HG02571 (cell line): ENCODE measurements around the gene SIL1.
"Not testable (repeated sequence)": the region's sequence is repeated elsewhere in the genome, so short reads cannot be mapped to it uniquely, and the experiment has no call there.

ENCODE experiments used
- ATAC-seq: cut with Tn5 transposase; IDR thresholded peaks from one replicate; pipeline ENCODE4 v1.9.1; 2021; ENCODE audit warnings: mild to moderate bottlenecking, moderate library complexity; ENCODE audit not compliant: unreplicated experiment

SIL1 gene

GRCh38 chr5:139205124-139205523 lies 7.0 kb upstream of the SIL1 start:
- no peak for ATAC-seq

DNA sequence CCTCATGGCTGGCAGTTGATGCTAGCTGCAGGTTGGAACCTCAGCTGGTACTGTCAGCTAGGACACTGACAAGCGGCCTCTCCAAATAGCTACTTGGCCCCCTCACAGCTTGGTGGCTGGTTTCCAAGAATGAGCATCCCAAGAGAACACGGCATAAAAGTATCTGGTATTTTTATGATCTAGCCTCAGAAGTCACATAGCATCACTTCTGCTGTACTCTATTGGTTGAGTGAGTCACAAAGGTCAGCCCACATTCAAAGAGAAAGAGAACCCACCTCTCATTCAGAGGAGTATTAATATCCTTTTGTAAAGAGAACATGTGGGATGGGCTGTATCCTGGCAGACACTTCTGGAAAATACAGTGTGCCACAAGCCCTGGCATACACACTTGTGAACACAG lies 6.0 kb upstream of the SIL1 start:
- no peak for ATAC-seq

GRCh38 chr5:139199321-139199720 lies 1.2 kb upstream of the SIL1 start:
- ATAC-seq, result no peak

GRCh38 chr5:139196296-139196956 lies 1.7 kb downstream of the SIL1 start:
- ATAC-seq, result no peak

DNA sequence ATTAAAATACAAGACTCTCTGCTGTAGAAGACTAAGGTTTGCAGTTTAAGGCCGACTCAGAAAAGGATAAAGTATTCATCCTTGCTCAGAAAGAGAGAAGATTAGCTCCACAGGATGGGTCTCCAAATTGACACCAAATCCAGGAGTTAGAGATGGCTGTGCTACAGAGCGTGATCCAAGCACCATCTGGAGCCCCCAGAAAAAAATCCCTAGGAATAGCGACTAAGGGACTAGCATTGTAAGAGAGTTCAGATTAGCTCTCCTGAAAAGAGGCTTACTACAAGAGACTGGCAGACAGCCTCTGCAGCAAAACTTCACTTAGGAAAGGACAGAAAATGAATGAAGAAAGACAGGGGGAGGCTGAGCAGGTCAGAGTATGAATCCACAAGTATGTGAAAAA lies 3.7 kb downstream of the SIL1 start:
- no peak for ATAC-seq

- ATAC-seq, result no peak
Measured at GRCh38 chr5:139193928-139194327, 4.2 kb downstream of the SIL1 start.

DNA sequence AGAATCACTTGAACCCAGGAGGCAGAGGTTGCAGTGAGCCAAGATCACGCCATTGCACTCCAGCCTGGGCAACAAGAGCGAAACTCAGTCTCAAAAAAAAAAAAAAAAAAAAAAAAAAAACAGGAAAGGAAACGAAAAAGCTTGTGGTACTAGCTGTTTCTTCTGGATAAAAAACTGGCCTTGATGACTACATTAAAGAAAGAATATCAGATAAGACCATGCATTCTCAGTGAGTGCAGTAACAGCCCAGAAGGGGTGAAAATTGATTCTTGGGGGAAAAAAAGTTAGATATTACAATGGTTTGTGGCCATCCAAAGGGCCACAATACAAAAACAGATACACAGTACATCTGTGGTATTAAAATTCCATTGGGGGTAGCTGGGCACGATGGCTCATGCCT lies 5.3 kb downstream of the SIL1 start:
- ATAC-seq, result not testable (repeated sequence)

DNA sequence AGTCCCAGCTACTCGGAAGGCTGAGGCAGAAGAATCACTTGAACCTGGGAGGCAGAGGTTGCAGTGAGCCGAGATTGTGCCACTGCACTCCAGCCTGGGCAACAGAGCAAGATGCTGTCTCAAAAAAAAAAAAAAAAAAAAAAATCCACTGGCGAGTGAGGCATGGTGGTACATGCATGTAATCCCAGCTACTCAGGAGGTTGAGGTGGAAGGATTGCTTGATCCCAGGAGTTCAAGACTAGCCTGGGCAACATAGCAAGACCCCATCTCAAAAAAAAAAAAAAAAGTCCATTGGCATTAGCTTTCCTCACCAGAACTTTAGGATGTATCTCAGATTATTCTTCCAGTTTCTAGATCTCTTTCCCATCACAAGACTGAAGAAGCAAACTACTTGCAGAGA lies 6.2 kb downstream of the SIL1 start:
- not testable (repeated sequence) for ATAC-seq

DNA sequence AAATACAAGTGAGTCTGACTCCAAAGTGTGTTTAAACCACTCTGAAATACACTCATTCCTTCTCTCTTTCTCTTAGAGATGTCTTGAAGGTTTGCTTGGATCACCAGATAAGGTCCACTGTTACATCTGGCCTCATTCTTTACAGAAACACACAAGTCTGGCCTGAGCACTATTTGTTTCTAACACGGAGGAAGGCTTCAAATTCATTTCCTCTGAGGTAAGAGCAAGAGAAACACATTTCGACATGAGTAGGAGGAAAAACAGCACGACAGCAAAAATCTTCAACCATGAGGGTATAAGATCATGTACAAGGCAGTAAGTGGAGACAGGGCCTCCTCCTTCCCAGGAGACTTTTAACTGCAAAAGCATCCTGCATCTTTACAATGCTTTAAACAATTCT lies 8.0 kb downstream of the SIL1 start:
- ATAC-seq, result no peak

DNA sequence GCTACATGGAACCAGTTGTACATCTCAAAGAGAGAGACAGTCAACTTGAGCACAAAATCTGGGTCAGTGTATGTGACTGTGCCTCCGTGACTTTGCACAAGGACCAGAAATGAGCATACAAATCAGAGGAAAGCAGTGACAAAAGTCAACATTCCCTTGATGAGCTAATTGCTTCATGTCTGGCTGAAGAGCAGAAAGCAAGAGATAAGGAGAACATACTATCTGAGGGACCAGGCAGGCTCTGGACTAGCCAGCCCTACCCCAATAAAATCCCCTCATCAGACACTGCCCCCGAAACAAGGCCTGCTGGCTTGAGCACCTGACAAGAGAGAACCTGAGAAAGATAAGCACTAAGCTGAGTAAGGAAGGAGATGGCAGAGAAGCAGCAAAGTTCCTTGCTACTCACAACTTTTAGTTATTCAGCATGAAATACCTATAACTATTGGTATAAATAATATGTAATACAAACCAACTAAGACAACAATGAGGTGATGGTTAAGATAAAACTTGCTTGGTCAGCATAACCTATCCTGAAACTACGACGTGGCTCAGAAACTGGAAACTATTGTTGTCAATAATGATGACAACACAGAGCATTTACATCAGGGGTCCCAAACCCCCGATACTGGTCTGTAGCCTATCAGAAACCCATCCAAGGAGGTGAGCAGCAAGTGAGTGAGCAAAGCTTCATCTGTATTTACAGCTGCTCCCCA lies 9.5 kb downstream of the SIL1 start:
- ATAC-seq, result no peak

GRCh38 chr5:139186752-139187326 lies 11.3 kb downstream of the SIL1 start:
- ATAC-seq, result no peak

GRCh38 chr5:139186261-139186660 lies 11.9 kb downstream of the SIL1 start:
- ATAC-seq, result no peak

DNA sequence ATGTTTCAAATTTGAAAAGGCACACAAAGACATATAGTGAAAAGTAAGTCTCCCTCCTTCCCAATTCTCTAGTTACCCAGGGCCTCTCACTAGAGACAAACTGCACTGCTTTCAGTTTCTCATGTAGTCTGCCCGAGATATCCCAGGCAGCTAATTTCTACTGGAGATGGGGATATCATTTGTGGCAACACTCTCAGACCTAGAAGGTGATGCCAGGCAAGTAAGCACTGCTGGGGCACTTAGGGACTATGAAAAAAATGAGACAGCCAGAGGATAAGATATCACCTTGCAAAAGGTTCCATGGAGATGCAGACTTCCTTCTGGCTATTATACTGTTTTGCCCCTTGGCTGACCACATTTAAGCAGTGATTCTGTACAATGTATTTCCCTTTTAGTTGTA lies 12.6 kb downstream of the SIL1 start:
- ATAC-seq, result no peak

DNA sequence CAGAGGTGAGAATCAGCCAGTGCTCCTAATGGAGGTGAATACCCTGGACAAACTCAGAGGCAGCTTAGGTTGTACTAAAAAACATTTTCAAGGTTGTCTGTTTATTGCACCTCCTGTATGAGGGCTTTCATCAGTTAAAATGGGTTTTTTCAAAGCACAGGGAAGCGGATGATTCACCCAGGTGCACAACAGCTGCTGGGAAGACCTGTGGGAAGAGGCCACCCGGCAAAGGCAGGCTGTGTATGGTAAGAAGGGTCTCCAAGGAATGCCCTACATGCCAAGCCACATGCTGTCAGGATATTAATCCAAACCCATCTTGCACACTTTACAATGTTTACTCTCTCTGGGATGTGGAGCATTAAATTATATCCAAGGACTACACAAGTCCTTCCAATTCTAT lies 14.7 kb downstream of the SIL1 start:
- no peak for ATAC-seq

DNA sequence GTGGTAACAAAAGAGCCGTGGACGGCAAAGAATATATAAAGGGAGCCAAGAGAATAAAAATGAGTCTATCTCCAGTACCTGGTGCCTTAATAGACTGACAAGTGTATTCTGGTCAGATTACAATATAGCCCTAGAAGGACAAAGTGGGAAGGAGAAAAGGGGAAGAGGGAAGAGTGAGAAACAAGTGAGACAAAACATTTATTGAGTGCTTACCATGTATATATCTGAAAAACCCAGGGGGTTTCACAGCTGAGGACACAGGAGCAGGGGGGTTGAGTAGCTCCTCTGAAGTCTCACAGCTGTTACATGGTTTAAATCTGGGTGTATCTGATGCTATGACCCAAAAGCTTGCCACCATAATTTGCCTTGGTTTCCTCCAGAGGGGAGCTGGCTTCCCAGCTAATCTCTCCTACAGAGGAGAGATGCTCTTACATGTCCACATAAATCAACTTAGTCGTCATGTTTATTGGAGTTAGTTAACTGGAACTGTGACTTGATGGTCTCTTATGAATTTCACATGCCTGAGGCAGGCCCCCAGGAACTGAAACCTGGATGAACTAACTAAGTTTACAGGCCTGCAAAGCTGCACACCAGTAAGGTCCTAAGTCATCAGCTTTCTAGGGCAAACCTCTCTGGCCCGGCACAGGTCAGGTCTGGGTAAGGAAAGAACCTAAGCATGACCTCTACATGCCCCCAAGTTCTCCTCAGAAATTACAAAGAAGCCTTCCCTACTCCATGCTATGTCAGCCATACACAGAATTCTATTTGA lies 15.5 kb downstream of the SIL1 start:
- no peak for ATAC-seq

GRCh38 chr5:139181835-139182452 lies 16.2 kb downstream of the SIL1 start:
- ATAC-seq, result no peak

GRCh38 chr5:139181322-139181730 lies 16.8 kb downstream of the SIL1 start:
- no peak for ATAC-seq

- ATAC-seq, result no peak
Measured at GRCh38 chr5:139180850-139181249, 17.3 kb downstream of the SIL1 start.

GRCh38 chr5:139179778-139180513 lies 18.2 kb downstream of the SIL1 start:
- ATAC-seq, result not testable (repeated sequence)

DNA sequence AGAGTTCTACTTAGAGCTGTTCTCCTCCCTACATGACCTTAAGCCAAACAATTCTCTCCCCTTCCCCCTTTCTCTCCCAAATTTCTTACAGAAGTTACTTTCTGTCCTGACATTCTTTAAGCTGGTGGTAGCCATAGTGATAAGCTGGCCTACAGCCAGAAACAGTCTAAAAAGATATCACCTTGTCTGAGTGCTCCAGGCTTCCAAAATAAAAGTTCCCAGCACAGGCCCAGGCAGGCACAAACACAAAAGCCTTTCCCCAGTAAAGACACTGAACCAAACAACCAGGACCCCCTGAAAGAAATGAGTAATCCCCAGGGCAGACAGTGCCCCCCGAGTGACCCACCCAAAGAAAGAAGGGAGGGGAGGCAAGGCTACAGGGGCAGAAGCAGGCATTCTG lies 19.2 kb downstream of the SIL1 start:
- no peak for ATAC-seq

GRCh38 chr5:139178589-139178917 lies 19.6 kb downstream of the SIL1 start:
- no peak for ATAC-seq
